IPS-NIHi11 (cell line): ENCODE measurements around the gene TTYH3.

Experiments
- DNase-seq: peaks from one replicate; pipeline ENCODE4 v3.0.0; 2012; ENCODE audit warnings: mixed read lengths, low spot score

The TTYH3 gene

GRCh38 chr7:2616387-2617324, 15.1 kb upstream of the TTYH3 start:
- no peak for DNase-seq

DNA sequence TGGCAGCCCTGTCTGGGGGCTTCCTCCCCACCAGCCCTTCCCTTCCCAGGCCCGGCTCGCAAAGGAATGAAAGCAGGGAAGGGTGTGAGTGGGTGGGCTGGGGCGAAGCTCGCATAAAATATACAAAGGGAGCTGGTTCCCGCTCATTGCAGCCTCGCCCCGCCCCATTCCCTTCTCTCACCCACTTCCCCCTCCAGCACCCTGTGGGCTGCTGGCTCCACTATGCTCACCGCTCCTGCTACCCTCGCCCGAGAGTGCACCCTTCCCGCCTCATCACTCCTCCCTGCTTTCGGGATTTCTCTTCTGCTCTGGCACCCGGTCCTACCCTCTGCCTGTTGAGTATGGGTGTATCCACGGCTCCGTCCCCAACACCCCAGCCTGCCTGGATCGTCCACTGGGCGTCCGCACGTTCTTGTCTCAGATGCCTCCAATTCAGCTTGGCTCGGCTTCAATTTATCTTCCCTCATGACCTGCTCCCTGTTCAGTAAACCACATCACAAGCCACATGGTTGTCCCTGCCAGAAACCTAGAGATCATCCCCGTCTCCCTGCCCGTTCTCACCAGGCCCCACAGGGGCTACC, 14.4 kb upstream of the TTYH3 start:
- DNase-seq = no peak

DNA sequence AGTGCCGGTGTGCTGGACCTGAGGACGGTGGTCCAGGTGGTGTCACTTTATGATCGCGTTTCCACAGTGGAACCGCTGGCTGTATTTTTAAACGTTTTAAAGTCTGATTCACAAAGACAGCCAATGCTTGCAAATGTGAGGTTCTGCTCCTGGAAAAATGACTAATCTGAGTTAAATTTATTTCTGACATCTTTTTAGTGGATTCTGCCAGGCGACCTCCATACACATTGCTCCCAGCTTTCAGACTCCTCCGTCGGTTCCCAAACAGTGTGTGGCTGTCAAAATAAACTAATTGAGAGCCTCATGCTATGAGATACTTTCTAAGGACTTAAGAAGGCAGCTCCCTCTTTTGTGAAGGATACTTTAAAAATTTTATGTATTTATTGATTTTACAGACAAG, 12.7 kb upstream of the TTYH3 start:
- no peak for DNase-seq

- no peak for DNase-seq
These were observed 10.5 kb upstream of the TTYH3 start for GRCh38 chr7:2621061-2621828.

DNA sequence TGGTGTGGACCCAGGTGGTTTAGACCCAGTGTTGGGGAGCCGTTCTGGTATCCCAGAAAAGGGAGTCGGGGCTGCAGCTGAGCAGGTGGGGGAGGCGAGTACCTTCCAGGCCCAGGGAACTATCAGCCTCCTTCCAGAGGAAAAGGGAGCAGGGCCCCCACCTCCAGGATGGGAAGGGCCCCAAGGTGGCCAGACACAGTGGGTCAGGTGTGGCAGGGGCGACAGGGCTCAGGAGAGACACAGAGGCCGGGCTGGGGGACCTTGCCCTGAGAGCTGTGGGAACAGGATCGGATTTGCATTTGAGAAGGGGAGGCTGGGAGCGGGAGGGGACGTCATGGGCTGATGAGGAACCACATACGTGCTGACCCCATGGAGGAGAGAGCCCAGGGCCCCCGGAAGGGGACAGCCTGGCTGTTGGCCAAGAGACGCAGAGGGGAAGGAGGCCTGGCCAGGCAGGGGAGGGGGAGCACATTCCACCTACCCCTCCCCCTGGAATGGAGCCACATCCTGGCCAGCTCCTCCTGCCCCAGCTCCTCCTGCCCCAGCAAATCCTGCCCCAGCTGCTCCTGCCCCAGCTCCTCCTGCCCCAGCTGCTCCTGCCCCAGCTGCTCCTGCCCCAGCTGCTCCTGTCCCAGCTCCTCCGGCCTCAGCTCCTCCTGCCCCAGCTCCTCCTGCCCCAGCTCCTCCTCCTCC, 9.7 kb upstream of the TTYH3 start:
- DNase-seq = peak; percentile 65

DNA sequence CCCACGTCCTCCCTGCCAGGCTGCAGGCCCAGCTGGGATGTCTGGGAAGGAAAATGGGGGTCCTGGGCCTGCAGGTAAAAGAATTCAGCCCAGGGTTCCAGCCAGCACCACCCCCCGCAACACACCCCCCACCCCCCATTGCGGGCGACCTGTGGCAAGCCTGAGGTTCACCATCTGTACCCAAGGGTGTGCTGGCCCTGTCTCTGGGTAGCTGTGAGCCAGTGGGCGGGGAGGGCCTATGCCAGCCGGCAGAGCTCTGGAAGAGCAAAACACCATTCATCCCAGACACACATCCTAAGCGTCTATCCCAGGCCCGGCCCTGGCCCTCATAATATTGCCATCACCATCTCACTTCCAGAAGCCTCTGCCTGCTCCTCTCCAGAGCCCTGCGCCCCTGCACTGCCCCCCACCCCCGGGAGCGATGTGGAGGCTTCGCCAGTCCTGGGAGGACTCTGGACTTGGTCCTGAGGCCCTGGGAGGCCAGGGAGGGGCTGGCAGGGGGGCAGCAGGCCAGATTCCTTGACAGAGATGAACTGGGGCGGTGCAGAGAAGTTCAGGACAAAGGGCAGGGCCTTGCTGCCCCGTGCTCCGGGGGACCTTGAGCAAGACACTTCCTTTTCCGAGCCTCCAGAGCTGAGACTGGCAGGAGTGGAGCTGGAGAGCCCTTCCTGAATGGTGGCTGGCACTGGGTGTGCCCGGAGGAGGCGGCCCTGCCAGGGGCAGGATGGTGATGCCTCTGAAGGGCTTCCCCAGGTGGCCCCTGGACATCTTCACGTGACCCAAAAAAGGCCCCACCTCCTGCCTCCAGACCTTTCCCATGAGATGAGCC, 8.7 kb upstream of the TTYH3 start:
- DNase-seq = no peak

GRCh38 chr7:2623698-2624014, 8.1 kb upstream of the TTYH3 start:
- no peak for DNase-seq

GRCh38 chr7:2624293-2624886, 7.4 kb upstream of the TTYH3 start:
- no peak for DNase-seq

- DNase-seq = no peak
These were observed 5.2 kb upstream of the TTYH3 start for GRCh38 chr7:2626498-2627117.

- DNase-seq = no peak
These were observed 4.3 kb upstream of the TTYH3 start for GRCh38 chr7:2627258-2628129.

GRCh38 chr7:2628130-2628482, 3.7 kb upstream of the TTYH3 start:
- no peak for DNase-seq

DNA sequence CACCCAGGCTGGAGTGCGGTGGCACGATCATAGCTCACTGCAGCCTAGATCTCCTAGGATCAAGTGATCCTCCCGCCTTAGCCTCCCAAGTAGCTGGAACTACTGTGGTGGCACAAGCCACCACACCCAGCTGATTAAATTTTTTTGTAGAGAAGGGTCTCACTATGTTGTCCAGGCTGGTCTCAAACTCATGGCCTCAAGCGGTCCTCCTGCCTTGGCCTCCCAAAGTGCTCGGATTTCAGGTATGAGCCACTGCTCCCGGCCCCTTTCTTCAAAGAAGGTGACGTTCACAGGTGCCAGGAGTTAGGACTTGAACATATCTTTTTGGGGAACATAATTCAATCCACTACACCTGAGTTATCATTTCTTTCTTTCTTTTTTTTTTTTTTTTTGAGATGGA, 2.9 kb upstream of the TTYH3 start:
- DNase-seq = no peak

DNA sequence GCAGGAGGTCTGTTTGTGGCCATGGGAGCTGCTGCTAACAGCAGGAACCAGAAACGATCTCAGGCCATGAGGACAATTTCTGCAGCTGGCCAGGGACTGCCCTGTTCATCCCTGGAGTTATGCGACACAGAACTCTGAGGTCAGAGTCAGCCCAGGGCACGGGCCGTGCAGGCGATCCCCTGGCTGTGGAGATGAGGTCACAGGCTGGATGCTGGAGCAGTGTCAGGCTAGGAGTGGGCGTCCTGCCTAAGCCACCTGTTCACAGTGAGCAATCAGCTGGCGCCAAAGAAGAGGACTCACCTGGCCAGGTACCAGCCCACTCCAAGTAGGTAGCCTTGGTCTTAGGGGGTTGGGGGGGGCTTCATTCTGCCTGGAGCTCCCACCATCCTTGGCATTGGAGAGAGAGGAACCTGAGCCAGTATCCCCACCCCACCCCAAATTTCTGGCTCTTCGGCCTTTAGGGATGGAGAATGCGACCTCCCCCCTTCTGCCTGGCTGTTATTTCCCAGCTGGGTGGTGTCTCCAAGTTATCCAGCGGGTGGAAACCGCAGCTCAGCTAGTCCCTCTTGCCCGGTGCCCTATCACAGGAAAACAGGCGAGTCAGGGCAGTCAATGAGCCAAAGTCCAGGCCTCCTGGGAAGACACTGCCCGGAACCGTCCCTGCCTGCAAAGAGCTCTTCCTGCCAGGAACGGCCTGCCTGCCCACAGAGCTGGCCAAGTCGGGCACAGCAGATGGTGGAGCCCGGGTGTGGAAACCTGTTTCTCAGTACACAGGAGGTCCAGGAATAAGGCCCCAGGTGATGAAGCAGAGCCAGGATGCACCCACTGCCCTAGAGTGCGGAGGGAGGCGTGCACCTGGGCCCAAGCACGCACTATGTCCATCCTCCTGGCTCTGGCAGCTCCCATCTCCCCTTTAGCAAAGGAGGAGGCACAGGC, 1.8 kb upstream of the TTYH3 start:
- DNase-seq = no peak

GRCh38 chr7:2632733-2633537, 1.1 kb downstream of the TTYH3 start:
- DNase-seq = no peak

DNA sequence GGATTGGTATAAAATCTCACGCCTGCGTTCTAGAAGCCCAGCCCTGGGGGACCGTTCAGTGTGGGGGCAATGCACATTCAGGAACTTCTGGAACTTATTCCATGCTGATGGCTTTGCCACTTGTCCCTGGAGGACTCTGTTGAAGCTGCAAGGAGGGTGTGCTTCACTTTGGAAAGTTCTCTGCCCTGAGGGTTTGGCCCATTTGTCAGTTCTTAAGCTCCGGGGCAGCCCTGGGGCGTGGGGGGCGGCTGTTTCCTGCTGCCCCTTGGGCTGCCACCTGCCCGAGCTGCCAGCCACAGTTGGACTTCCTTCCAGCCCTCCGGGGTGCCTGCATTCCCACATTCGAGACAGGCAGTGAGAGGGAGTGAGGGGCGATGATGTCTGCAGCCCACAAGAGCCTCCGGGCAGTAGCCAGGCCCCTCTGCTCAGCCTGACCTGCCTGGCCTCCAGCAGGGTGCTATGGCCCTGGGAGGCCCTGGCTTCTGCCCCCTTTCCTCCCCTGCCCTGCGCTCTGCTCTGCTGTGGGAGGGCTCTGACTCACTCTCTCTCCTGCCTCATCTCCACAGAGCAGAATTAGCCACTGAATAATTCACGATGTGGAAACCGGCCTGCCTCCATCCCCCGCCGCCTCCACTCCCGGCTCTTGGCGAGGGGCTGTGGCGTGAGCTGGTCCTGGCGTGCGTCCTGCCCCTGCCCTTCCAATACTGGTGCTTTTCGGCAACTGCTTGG, 1.9 kb downstream of the TTYH3 start:
- no peak for DNase-seq

DNA sequence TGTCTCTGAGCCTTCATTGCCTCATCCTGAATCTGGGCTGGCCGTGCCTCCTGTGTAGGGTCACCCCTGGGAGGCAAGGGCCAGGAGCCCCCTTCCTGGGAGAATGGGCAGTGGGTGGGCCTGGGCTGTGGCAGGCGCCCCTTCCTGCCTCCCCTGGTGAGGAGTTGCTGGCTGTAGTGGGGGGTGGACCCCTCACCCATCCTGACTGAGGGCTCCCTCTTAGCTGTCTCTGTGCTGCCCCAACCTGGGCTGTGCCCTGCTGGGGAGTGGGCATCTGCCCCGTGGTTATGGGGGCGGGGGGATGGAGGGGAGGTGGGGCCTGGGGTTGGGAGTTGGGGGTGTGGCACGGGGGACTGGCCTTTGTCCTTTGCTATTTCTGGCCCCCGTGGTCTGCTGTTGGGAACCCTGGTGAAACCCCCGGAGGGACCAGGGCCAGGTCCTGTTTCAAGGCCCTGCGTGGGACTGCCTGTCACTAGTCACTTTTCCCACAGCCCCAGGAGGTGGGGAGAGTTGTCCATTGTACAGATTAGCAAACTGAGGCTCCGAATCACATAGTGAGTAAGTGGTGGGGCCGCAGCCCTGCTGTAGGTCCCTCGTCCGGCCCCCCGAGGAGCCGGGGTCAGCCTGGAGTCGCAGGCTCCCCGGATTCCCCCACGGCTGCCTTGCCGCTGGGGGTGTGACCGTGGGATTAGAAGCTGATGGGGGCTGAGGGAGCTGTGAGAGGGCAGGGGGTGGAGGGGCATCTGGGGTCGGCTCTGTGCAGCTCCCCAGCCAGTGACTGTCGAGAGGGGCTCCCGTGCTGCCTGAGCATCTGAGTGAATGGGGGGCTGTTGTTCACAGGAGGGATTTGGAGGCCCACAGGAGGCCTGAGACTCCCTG, 2.7 kb downstream of the TTYH3 start:
- no peak for DNase-seq
